Prostate gland (tissue), 2 donors: ENCODE data around the gene LRRC59. TPM values are rescaled to one million over a fixed set of nuclear protein-coding genes. Genes with fewer than 3 reads are reported as not detected.

Experiments used
- DNase-seq: peaks from one replicate; pipeline ENCODE4 v3.0.0-alpha.2; 2019; ENCODE audit warnings: low spot score
- H3K27ac ChIP-seq, 2 donors: fragments of 200-600 bp; sonication (generic); 2 replicates each; pipeline ENCODE4 v1.5.1; 2017 to 2019
- H3K27me3 ChIP-seq: fragments of 200-600 bp; sonication (generic); replicated peaks from 2 replicates; pipeline ENCODE4 v1.5.1; 2019; ENCODE audit not compliant: insufficient read depth
- H3K36me3 ChIP-seq, 2 donors: fragments of 200-600 bp; sonication (generic); 1 replicate in 1 of 2; 2 replicates in 1 of 2; pipeline versions ENCODE4 v1.5.1 to v1.8.1; 2017 to 2019
- H3K4me1 ChIP-seq: fragments of 200-600 bp; sonication (generic); replicated peaks from 2 replicates; pipeline ENCODE4 v1.5.1; 2019
- H3K4me3 ChIP-seq, 2 donors: fragments of 200-600 bp; sonication (generic); 2 replicates each; pipeline ENCODE4 v1.5.1; 2017 to 2019
- H3K9me3 ChIP-seq: fragments of 200-600 bp; sonication (generic); 2 replicates; pipeline ENCODE4 v1.5.1; 2017
- POLR2A ChIP-seq: fragments of 450-650 bp; IDR thresholded peaks from one replicate; pipeline ENCODE4 v1.6.1; 2016; ENCODE audit warnings: antibody characterized with exemption, mild to moderate bottlenecking
- POLR2AphosphoS5 ChIP-seq: sonication (generic); formaldehyde crosslinking; IDR thresholded peaks from one replicate; pipeline ENCODE4 v1.6.1; 2017; ENCODE audit warnings: antibody characterized with exemption
- WGBS: methylation state at CpG from one replicate; pipeline ENCODE4 v1.1.5; 2018; 5-methylcytosine and 5-hydroxymethylcytosine counted together
- intact Hi-C: fragments of 100-400 bp; cut with DNase I; formaldehyde crosslinking; loops from one replicate; pipeline ENCODE4 v1.14.2; 2022
- total RNA-seq, 2 donors: library from RNA; depleted of rRNA; stranded (reverse); fragments of >200 nt; gene quantifications; one replicate each; pipeline ENCODE4 v1.1.0, GENCODE V29; 2016
- TF ChIP-seq, protein P1 (sequence below), 4 experiments: fragments of 200-600 bp in 2 of 4; fragments of 450-650 bp in 2 of 4; sonication (generic) in 2 of 4; IDR thresholded peaks; 1 replicate in 3 of 4; 2 replicates in 1 of 4; pipeline ENCODE4 v1.5.1; 2016 to 2019; ENCODE audit warnings: antibody characterized with exemption in 4 of 4, mild to moderate bottlenecking in 2 of 4, moderate library complexity in 2 of 4

The LRRC59 gene
- total RNA-seq, 2 donors from 2014 or later, result 67.6 to 76.6 TPM

DNA sequence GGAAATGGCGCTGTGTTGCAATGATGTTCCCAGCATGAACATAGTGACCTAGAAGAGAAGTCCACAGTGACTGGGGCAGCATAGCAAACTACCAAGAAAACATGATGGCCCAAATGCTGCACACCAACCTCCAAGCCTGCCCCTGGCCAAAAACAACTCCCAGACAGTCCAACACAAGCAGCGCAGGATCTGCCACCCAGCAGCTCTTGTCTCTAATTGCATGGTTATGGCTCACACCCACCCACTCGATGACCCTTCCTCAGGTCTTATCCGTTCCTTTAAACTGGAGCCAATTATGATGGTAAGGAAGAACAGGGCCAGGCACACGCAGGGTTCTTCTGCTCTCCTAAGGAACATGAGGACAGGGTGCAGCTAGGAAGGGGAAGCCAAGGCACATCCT lies 27.3 kb downstream of the LRRC59 start:
- H3K9me3 ChIP-seq, result no peaks in the 10 kb centered on the region
- TF ChIP-seq POLR2AphosphoS5 (no peak), POLR2A (no peak)
- TF ChIP-seq, protein P1, sequence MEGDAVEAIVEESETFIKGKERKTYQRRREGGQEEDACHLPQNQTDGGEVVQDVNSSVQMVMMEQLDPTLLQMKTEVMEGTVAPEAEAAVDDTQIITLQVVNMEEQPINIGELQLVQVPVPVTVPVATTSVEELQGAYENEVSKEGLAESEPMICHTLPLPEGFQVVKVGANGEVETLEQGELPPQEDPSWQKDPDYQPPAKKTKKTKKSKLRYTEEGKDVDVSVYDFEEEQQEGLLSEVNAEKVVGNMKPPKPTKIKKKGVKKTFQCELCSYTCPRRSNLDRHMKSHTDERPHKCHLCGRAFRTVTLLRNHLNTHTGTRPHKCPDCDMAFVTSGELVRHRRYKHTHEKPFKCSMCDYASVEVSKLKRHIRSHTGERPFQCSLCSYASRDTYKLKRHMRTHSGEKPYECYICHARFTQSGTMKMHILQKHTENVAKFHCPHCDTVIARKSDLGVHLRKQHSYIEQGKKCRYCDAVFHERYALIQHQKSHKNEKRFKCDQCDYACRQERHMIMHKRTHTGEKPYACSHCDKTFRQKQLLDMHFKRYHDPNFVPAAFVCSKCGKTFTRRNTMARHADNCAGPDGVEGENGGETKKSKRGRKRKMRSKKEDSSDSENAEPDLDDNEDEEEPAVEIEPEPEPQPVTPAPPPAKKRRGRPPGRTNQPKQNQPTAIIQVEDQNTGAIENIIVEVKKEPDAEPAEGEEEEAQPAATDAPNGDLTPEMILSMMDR (IDR thresholded peaks at IDR 0.05), result no peak
- no peak overlapping the region for H3K27ac ChIP-seq
- DNase-seq, result no peak
- H3K27me3 ChIP-seq, result no peaks in the 10 kb centered on the region
- no peaks in the 10 kb centered on the region for H3K4me1 ChIP-seq
- H3K4me3 ChIP-seq, result no peak overlapping the region
- intact Hi-C loops, result no loop called here
- peaks cover 14 to 31% of the 10 kb centered on the region in 2 donors for H3K36me3 ChIP-seq
- WGBS, result 90% methylated on average over 5 of the region's 5 CpGs

DNA sequence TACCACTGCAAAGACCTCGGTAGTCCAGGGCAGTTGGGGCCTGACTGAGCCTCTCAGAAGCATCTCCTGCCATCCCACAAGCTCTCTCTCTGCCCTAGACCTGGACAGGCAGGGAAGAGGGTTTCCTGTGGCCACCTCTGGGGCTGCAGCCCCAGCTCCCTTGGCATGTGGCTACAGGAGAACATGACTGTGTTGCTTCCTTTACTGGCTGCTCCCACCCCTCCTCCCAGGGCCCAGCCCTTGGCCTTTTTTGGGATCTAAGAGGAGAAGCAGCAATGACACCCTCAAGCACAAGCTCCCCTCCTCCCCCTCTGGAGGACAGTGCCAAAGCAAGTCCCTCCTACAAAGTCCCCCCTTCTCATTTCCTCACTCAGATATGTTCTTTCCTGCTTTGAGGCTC lies 29.9 kb downstream of the LRRC59 start:
- peaks cover 14 to 31% of the 10 kb centered on the region in 2 donors for H3K36me3 ChIP-seq
- intact Hi-C loops, result no loop called here
- H3K4me1 ChIP-seq, result no peaks in the 10 kb centered on the region
- no peak for TF ChIP-seq POLR2AphosphoS5
- TF ChIP-seq, protein P1 (IDR thresholded peaks at IDR 0.05), result no peak
- no peak for TF ChIP-seq POLR2A
- no peaks in the 10 kb centered on the region for H3K27me3 ChIP-seq
- no peak overlapping the region for H3K4me3 ChIP-seq
- DNase-seq, result no peak
- no peaks in the 10 kb centered on the region for H3K9me3 ChIP-seq
- 69% methylated on average over 1 of the region's 1 CpG for WGBS
- no peak overlapping the region for H3K27ac ChIP-seq

DNA sequence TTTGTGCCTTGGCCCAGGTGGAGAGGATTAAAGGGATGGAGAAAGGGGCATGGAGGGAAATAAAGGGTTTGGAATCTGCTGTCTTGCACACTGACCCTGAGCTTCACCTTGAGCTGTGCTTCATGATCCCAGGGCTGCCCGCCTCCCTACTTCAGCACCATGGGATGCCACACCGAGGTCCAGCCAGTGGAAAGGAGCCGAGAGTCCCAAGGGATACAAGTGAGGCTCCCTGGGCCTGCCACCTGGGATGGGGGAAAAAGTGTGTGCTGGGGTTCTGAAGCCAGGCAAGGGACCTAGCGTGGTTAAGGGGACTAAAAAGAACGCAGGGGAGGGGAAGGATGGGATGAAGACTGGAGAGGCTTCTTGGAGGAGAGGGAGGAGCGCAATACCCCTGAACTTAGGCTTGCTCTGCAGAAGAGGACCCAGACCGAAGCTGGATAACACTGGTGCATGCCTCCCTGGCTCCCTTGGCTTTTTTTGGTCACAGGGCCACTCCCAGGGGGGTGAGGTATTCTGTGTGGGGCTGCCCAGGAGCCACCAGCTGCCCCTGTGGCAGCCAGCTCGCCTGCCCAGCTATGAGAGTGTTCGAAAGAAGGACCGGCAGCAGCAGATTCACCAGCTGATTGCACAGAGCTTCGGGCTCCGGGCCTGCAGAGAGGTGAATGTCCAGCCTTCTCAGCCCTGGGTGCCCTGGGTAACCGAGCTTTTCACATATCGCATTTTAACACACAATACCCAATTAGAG lies 31.5 kb downstream of the LRRC59 start:
- H3K27ac ChIP-seq, result no peak overlapping the region
- no peaks in the 10 kb centered on the region for H3K27me3 ChIP-seq
- no peaks in the 10 kb centered on the region for H3K4me1 ChIP-seq
- DNase-seq, result no peak
- peaks cover 14 to 31% of the 10 kb centered on the region in 2 donors for H3K36me3 ChIP-seq
- 97% methylated on average over 14 of the region's 14 CpGs for WGBS
- H3K4me3 ChIP-seq, result no peak overlapping the region
- H3K9me3 ChIP-seq, result no peaks in the 10 kb centered on the region
- TF ChIP-seq, protein P1 (IDR thresholded peaks at IDR 0.05), result no peak
- TF ChIP-seq POLR2AphosphoS5 (no peak), POLR2A (no peak)
- intact Hi-C loops, result no loop called here

DNA sequence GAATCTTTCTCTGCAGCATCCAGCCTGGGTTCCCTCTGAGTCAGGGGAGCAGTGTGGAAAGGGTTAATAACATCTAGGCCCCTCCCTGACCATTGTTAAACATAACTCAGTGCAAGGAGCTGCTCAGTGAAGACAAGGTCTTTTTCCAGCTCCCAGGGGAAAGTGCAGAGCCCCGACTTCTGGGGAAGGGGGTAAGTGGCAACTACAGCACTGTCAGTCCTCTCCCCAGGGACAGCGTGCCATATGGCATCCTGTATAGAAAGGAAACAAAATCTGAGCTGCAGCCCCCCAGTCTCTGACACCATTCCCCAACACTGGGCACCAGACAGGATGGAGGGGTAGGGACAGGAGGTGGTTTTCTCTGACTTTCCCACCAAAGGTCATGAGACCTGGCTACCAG lies 32.2 kb downstream of the LRRC59 start:
- intact Hi-C loops, result no loop called here
- Histone ChIP-seq H3K27ac (no peak overlapping the region), H3K9me3 (no peaks in the 10 kb centered on the region), H3K4me1 (no peaks in the 10 kb centered on the region), H3K27me3 (no peaks in the 10 kb centered on the region), H3K4me3 (no peak overlapping the region), H3K36me3 (peaks cover 13 to 30% of the 10 kb centered on the region in 2 donors)
- TF ChIP-seq, protein P1 (IDR thresholded peaks at IDR 0.05), result no peak
- TF ChIP-seq POLR2AphosphoS5 (no peak), POLR2A (no peak)
- WGBS, result 73% methylated on average over 2 of the region's 2 CpGs
- DNase-seq, result no peak

DNA sequence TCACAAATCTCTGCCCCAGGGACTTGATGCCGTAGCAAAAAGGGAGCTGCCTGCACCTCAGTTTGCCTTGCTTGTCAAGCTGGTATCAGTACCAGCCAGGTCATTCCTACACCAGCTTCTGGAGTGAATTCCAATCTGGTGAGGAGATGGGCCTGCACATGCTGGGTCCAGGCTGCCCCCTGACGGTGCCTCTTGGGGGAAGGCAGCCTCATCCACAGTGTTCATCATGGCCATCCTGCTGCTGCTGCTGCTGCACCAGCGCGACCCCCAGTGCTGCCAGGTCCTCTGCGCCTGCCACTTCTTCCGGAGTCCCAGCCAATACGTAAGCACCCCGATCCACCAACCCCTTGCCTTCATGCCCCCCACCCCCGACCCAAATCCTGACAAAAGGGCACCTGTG lies 32.6 kb downstream of the LRRC59 start:
- peaks cover 8 to 25% of the 10 kb centered on the region in 2 donors for H3K36me3 ChIP-seq
- no peak for DNase-seq
- H3K27ac ChIP-seq, result no peak overlapping the region
- intact Hi-C loops, result no loop called here
- H3K4me3 ChIP-seq, result no peak overlapping the region
- H3K27me3 ChIP-seq, result no peaks in the 10 kb centered on the region
- TF ChIP-seq POLR2A (no peak), POLR2AphosphoS5 (no peak)
- TF ChIP-seq, protein P1 (IDR thresholded peaks at IDR 0.05), result no peak
- WGBS, result 59% methylated on average over 9 of the region's 9 CpGs
- H3K4me1 ChIP-seq, result no peaks in the 10 kb centered on the region
- no peaks in the 10 kb centered on the region for H3K9me3 ChIP-seq
